OCI-LY1 (cell line): ENCODE results near the gene PTPN22.

ENCODE experiments used
- H2AFZ ChIP-seq: fragments of 200-600 bp; sonication (generic), shearing (Covaris generic); 2 replicates; pipeline ENCODE4 v1.6.0; 2014; ENCODE audit warnings: antibody characterized with exemption, mild to moderate bottlenecking, low read length
- H3F3A ChIP-seq: fragments of 200-600 bp; sonication (generic), shearing (Covaris generic); 2 replicates; pipeline ENCODE4 v1.6.0; 2014; ENCODE audit warnings: mild to moderate bottlenecking, antibody characterized with exemption, low read length, moderate library complexity; ENCODE audit not compliant: insufficient read depth
- H3K27ac ChIP-seq: fragments of 200-600 bp; sonication (generic); 2 replicates; pipeline ENCODE4 v1.5.1; 2014; ENCODE audit warnings: low read length, mixed run types, mild to moderate bottlenecking, low read depth; ENCODE audit not compliant: poor library complexity, severe bottlenecking
- H3K27me3 ChIP-seq: fragments of 200-600 bp; sonication (generic); 2 replicates; pipeline ENCODE4 v1.6.0; 2014; ENCODE audit warnings: antibody characterized with exemption, mild to moderate bottlenecking, low read length, moderate library complexity; ENCODE audit not compliant: insufficient read depth
- H3K36me3 ChIP-seq: fragments of 200-600 bp; sonication (generic); 2 replicates; pipeline ENCODE4 v1.6.1; 2014; ENCODE audit warnings: mild to moderate bottlenecking, antibody characterized with exemption, low read length, moderate library complexity, mixed read lengths; ENCODE audit not compliant: insufficient read depth
- H3K4me1 ChIP-seq: fragments of 200-600 bp; sonication (generic); 2 replicates; pipeline ENCODE4 v1.5.1; 2014; ENCODE audit warnings: mild to moderate bottlenecking, low read length, moderate library complexity; ENCODE audit not compliant: insufficient read depth, severe bottlenecking
- H3K4me2 ChIP-seq: fragments of 200-600 bp; sonication (generic), shearing (Covaris generic); 2 replicates; pipeline ENCODE4 v1.6.1; 2014; ENCODE audit warnings: low read length
- H3K4me3 ChIP-seq: fragments of 200-600 bp; sonication (generic); 2 replicates; pipeline ENCODE4 v1.5.1; 2014; ENCODE audit warnings: low read length, low read depth, mild to moderate bottlenecking, mixed read lengths; ENCODE audit not compliant: poor library complexity, severe bottlenecking
- H3K79me2 ChIP-seq: fragments of 200-600 bp; shearing (Covaris generic); 2 replicates; pipeline ENCODE4 v1.6.1; 2016; ENCODE audit warnings: mixed run types, low read length, mixed read lengths; ENCODE audit not compliant: insufficient read depth
- H3K9ac ChIP-seq: fragments of 200-600 bp; sonication (generic), shearing (Covaris generic); 2 replicates; pipeline ENCODE4 v1.6.1; 2014; ENCODE audit warnings: mild to moderate bottlenecking, low read length, mixed read lengths
- H3K9me2 ChIP-seq: fragments of 200-600 bp; sonication (generic), shearing (Covaris generic); 2 replicates; pipeline ENCODE4 v1.6.1; 2014; ENCODE audit warnings: low read depth, mild to moderate bottlenecking, low read length, mixed read lengths
- H3K9me3 ChIP-seq: fragments of 200-600 bp; shearing (Covaris generic); 2 replicates; pipeline ENCODE4 v1.6.1; 2014; ENCODE audit warnings: low read length, mixed read lengths
- H4K20me1 ChIP-seq: fragments of 200-600 bp; sonication (generic), shearing (Covaris generic); 2 replicates; pipeline ENCODE4 v1.6.0; 2016; ENCODE audit warnings: mild to moderate bottlenecking, low read length; ENCODE audit not compliant: insufficient read depth
- EZH2 ChIP-seq: fragments of 200-600 bp; sonication (generic), shearing (Covaris generic); IDR thresholded peaks from 2 replicates; pipeline ENCODE4 v1.8.0; 2017; ENCODE audit warnings: borderline replicate concordance, mixed run types, mild to moderate bottlenecking, antibody characterized with exemption, low read length, moderate library complexity, mixed read lengths
- TF ChIP-seq, protein P1 (sequence below): fragments of 200-600 bp; sonication (generic), shearing (Covaris generic); IDR thresholded peaks from 2 replicates; pipeline ENCODE4 v1.5.1; 2017; ENCODE audit warnings: mild to moderate bottlenecking, antibody characterized with exemption, low read length, moderate library complexity, mixed read lengths

PTPN22 gene

DNA sequence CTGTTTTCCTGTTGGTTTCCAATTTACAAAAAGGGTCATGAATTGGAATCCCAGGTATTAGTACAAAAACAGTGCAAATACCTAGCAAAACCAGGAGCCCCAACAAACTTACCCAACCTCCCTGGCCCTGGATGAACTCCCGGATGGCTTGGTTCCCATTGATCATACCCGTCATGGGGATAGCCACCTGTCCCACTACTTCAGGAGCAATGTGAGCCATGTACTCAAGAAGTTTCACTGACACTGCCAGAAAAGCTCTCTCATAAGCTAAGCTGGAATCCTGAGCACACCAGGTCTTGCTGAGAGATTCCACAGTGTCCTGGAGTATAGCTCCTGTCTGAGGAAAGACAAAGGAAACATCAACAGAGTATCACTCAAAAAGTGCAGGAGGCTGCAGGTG, 10.1 kb upstream of the PTPN22 start:
- no peaks in the 10 kb centered on the region for H3K9me3 ChIP-seq
- H3F3A ChIP-seq = no peaks in the 10 kb centered on the region; the same call in 1 of the 2 replicates
- no peak overlapping the region for H3K4me2 ChIP-seq
- no peaks in the 10 kb centered on the region for H3K36me3 ChIP-seq
- peaks cover 4% of the 10 kb centered on the region for H3K4me1 ChIP-seq
- no peaks in the 10 kb centered on the region for H4K20me1 ChIP-seq
- H3K4me3 ChIP-seq = no peak overlapping the region
- no peak overlapping the region for H3K27ac ChIP-seq
- TF ChIP-seq, protein P1, sequence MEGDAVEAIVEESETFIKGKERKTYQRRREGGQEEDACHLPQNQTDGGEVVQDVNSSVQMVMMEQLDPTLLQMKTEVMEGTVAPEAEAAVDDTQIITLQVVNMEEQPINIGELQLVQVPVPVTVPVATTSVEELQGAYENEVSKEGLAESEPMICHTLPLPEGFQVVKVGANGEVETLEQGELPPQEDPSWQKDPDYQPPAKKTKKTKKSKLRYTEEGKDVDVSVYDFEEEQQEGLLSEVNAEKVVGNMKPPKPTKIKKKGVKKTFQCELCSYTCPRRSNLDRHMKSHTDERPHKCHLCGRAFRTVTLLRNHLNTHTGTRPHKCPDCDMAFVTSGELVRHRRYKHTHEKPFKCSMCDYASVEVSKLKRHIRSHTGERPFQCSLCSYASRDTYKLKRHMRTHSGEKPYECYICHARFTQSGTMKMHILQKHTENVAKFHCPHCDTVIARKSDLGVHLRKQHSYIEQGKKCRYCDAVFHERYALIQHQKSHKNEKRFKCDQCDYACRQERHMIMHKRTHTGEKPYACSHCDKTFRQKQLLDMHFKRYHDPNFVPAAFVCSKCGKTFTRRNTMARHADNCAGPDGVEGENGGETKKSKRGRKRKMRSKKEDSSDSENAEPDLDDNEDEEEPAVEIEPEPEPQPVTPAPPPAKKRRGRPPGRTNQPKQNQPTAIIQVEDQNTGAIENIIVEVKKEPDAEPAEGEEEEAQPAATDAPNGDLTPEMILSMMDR = no peak
- TF ChIP-seq EZH2 = no peak
- no peak overlapping the region for H3K9ac ChIP-seq
- H2AFZ ChIP-seq = no peak overlapping the region
- H3K79me2 ChIP-seq = no peaks in the 10 kb centered on the region
- no peaks in the 10 kb centered on the region for H3K27me3 ChIP-seq
- H3K9me2 ChIP-seq = no peaks in the 10 kb centered on the region

DNA sequence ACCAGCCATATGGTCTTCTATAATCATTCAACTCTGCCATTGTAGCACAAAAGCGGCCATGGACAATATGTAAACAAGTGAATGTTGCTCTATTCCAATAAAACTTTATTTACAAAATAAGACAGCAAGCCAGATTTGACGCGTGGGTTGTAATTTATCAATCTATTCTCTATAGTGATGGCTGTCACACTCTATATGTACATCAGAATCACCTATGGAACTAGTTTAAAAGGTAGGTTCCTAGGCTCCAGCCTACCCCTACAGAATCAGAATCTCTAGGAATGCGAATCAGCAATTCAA, 8.2 kb upstream of the PTPN22 start:
- peaks cover 5% of the 10 kb centered on the region for H3K4me1 ChIP-seq
- no peaks in the 10 kb centered on the region; the same call in 1 of the 2 replicates for H3F3A ChIP-seq
- H3K36me3 ChIP-seq = no peaks in the 10 kb centered on the region
- no peak overlapping the region for H2AFZ ChIP-seq
- H3K9me2 ChIP-seq = no peaks in the 10 kb centered on the region
- no peaks in the 10 kb centered on the region for H3K79me2 ChIP-seq
- H3K27ac ChIP-seq = no peak overlapping the region
- TF ChIP-seq EZH2 = no peak
- TF ChIP-seq, protein P1 = no peak
- no peak overlapping the region for H3K4me2 ChIP-seq
- H3K9me3 ChIP-seq = no peaks in the 10 kb centered on the region
- no peaks in the 10 kb centered on the region for H3K27me3 ChIP-seq
- no peaks in the 10 kb centered on the region for H4K20me1 ChIP-seq
- H3K4me3 ChIP-seq = no peak overlapping the region
- no peak overlapping the region for H3K9ac ChIP-seq

DNA sequence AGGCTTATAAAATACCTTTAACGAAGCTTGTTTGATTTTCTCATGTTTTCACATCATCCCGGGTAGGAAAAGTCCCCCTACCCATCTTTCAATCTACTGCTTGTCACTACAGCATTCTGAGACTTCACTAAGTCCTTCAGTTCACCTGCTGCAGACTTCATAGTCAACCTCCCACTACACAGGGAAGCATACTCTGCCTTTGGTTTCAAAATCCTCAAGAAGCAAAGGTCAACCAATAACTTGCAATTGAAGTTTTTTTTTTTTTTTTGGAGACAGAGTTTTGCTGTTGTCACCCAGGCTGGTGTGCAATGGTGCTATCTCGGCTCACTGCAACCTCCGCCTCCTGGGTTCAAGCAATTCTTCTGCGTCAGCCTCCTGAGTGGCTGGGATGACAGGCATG, 4.7 kb upstream of the PTPN22 start:
- H3K9ac ChIP-seq = no peak overlapping the region
- H3K4me1 ChIP-seq = peaks cover 40% of the 10 kb centered on the region
- H3K4me2 ChIP-seq = no peak overlapping the region
- H3K79me2 ChIP-seq = peaks cover 2% of the 10 kb centered on the region; the same call in 1 of the 2 replicates
- H3K27me3 ChIP-seq = no peaks in the 10 kb centered on the region
- H2AFZ ChIP-seq = no peak overlapping the region
- no peaks in the 10 kb centered on the region for H3K36me3 ChIP-seq
- H3F3A ChIP-seq = peaks cover 5% of the 10 kb centered on the region; the same call in 1 of the 2 replicates
- no peaks in the 10 kb centered on the region for H4K20me1 ChIP-seq
- no peaks in the 10 kb centered on the region for H3K9me2 ChIP-seq
- H3K4me3 ChIP-seq = no peak overlapping the region
- H3K9me3 ChIP-seq = no peaks in the 10 kb centered on the region
- TF ChIP-seq, protein P1 = no peak
- TF ChIP-seq EZH2 = no peak
- H3K27ac ChIP-seq = no peak overlapping the region
